ENCODE measurements around the gene CHRNA4. TPM values are rescaled to one million over a fixed set of nuclear protein-coding genes. Genes with fewer than 3 reads are reported as not detected.

The CHRNA4 gene
- total RNA-seq, result not detected in 2 replicates

DNA sequence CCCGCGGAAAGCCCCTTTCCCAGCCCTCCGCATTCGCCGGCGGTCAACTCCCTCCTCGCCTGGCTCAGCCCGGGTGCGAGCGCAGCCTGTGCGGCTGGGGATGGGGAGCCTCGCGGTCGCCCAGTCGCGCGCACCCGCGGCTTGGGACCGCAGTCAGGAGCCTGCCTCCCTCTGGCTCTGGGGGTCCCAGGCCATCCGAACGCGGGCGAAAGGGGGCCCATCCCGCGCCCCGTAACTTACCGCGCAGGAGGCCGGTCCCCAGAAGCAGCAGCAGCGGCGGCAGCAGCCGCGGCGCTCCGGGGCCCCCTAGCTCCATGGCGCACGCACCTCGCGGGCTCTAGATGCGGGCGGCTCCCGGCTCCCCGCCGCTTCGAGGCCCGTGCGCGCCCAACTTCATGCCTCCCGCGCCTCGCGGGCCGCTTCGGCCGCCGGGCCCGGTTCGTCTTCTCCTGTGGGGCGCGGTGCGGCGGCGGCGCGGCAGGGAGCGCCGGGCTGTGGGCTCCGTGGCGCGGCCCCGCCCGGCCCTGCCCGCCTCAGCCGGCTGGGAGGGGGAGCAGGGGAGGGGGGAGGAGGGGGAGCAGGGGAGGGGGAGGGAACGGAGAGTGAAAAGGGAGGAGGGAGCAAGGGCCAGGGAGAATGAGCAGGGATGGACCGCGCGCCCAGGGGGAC, at the start of gene CHRNA4:
CHRNA4 (minus strand) TSS at position 500 of the 669 bp plus-strand sequence; CDS start at position 316, 184 bp downstream.

Small RNA genes lying within 50 kb of the gene (small RNA-seq; reads per million reads assigned to genes)
- gene RNU6-994P, result 0.57 reads per million, percentile 35 among the genes with 10 or more reads in this experiment

Other genes starting within 250 kb of the CHRNA4 start
- gene YTHDF1, start 145.2 kb downstream of the CHRNA4 start, total RNA-seq, result 18.0 and 25.6 TPM in 2 replicates
- not detected in 2 replicates for gene BIRC7, start 125.4 kb downstream of the CHRNA4 start, total RNA-seq
- not detected in 2 replicates for gene NKAIN4, start 106.9 kb downstream of the CHRNA4 start, total RNA-seq
- gene ARFGAP1, start 88.5 kb downstream of the CHRNA4 start, total RNA-seq, result 51.8 and 63.5 TPM in 2 replicates
- not detected in 2 replicates for gene COL20A1, start 68.2 kb downstream of the CHRNA4 start, total RNA-seq
- gene KCNQ2, start 111.3 kb upstream of the CHRNA4 start, total RNA-seq, result not detected in 2 replicates
- not detected in 2 replicates for gene EEF1A2, start 137.7 kb upstream of the CHRNA4 start, total RNA-seq
- gene PPDPF, start 159.4 kb upstream of the CHRNA4 start, total RNA-seq, result 58.6 and 66.9 TPM in 2 replicates
- gene PTK6, start 176.0 kb upstream of the CHRNA4 start, total RNA-seq, result under 0.01 TPM in 1 of 2 replicates, not detected in the other
- gene SRMS, start 186.4 kb upstream of the CHRNA4 start, total RNA-seq, result not detected in 2 replicates
- gene FNDC11, start 192.8 kb upstream of the CHRNA4 start, total RNA-seq, result 0.20 and 0.37 TPM in 2 replicates
- gene HELZ2, start 212.9 kb upstream of the CHRNA4 start, total RNA-seq, result 21.3 and 35.6 TPM in 2 replicates

Measured in subcutaneous preadipocyte (primary cell).